22Rv1 (cell line): ENCODE results near the gene ERFL.

ENCODE experiments used
- ZFX ChIP-seq: fragments of 450-650 bp; IDR thresholded peaks from 2 replicates; pipeline ENCODE4 v1.6.1; 2017; ENCODE audit warnings: antibody characterized with exemption, borderline replicate concordance
- TF ChIP-seq, protein P1 (sequence below): fragments of 450-650 bp; IDR thresholded peaks from 2 replicates; pipeline ENCODE4 v1.5.1; 2017; ENCODE audit warnings: mild to moderate bottlenecking

DNA sequence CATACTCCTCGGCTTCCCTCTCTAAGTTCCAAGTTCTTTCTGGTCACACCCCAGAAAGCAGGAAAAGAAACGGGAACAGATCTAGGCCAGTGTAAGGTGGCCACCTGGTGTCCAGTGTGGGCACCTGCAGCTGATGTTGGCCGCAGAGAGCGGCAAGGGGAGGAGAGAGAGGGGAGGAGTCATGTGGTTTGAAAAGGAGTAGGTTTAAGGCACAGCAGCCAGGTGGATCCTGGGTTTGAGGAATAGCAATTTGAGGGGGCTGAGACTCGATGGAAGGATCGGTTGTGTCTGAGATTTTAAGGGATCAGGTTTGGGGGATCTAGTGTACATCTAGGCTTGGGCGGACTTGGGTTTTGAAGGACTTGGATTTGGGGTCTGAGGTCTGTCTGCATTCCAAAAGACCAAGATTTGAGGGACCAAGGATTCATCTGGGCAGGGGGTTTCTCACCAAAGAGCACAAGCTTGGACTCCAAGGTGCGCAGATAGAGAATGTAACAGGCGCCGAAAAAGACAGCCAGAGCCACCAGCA lies 29.7 kb upstream of the ERFL start:
- TF ChIP-seq, protein P1, sequence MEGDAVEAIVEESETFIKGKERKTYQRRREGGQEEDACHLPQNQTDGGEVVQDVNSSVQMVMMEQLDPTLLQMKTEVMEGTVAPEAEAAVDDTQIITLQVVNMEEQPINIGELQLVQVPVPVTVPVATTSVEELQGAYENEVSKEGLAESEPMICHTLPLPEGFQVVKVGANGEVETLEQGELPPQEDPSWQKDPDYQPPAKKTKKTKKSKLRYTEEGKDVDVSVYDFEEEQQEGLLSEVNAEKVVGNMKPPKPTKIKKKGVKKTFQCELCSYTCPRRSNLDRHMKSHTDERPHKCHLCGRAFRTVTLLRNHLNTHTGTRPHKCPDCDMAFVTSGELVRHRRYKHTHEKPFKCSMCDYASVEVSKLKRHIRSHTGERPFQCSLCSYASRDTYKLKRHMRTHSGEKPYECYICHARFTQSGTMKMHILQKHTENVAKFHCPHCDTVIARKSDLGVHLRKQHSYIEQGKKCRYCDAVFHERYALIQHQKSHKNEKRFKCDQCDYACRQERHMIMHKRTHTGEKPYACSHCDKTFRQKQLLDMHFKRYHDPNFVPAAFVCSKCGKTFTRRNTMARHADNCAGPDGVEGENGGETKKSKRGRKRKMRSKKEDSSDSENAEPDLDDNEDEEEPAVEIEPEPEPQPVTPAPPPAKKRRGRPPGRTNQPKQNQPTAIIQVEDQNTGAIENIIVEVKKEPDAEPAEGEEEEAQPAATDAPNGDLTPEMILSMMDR = peak; percentile 92
- no peak for TF ChIP-seq ZFX
